ENCODE data around the gene CD14. TPM values are rescaled to one million over a fixed set of nuclear protein-coding genes. Genes with fewer than 3 reads are reported as not detected.

Gene CD14
- total RNA-seq (100 to 1,000 TPM in 8 of 9 donors, 1 to 10 TPM in 1; 9.8 to 885 (median 316) TPM), polyA plus RNA-seq (100 to 1,000 TPM in 2 of 3 donors, 10 to 100 TPM in 1; 13.9 to 252 (median 101) TPM)
- long read RNA-seq, donor 1, transcript CD14-201 (2 exons, 1,886 nt), result major isoform, 5 of 5 reads
- long read RNA-seq, donor 1, partial matches to known transcripts, result 0 of 5 reads
- long read RNA-seq, donor 1, other reads (novel, unspliced or antisense), result 0 of 5 reads
- long read RNA-seq, donor 2, transcript CD14-201 (2 exons, 1,886 nt), result major isoform, 7 of 8 reads
- long read RNA-seq, donor 2, partial matches to known transcripts, result 0 of 8 reads
- long read RNA-seq, donor 2, other reads (novel, unspliced or antisense), result 0 of 8 reads
- long read RNA-seq, donor 3, partial matches to known transcripts, result 0 of 4 reads
- long read RNA-seq, donor 3, other reads (novel, unspliced or antisense), result 0 of 4 reads
- long read RNA-seq, donor 4, transcript CD14-201 (2 exons, 1,886 nt), result major isoform, 592 of 628 reads
- long read RNA-seq, donor 4, partial matches to known transcripts, result 0 of 628 reads
- long read RNA-seq, donor 4, other reads (novel, unspliced or antisense), result 34 of 628 reads
- long read RNA-seq, donor 5, transcript CD14-201 (2 exons, 1,886 nt), result major isoform, 477 of 494 reads
- long read RNA-seq, donor 5, partial matches to known transcripts, result 0 of 494 reads
- long read RNA-seq, donor 5, other reads (novel, unspliced or antisense), result 16 of 494 reads
- long read RNA-seq, donor 6, transcript CD14-201 (2 exons, 1,886 nt), result major isoform, 222 of 238 reads
- long read RNA-seq, donor 6, partial matches to known transcripts, result 0 of 238 reads
- long read RNA-seq, donor 6, other reads (novel, unspliced or antisense), result 14 of 238 reads
- long read RNA-seq, donor 7, partial matches to known transcripts, result 0 of 2 reads
- long read RNA-seq, donor 7, other reads (novel, unspliced or antisense), result 0 of 2 reads
- long read RNA-seq, donor 8, partial matches to known transcripts, result 0 of 1 reads
- long read RNA-seq, donor 8, other reads (novel, unspliced or antisense), result 0 of 1 reads
- long read RNA-seq, donor 9, partial matches to known transcripts, result 0 of 2 reads
- long read RNA-seq, donor 9, other reads (novel, unspliced or antisense), result 0 of 2 reads
- long read RNA-seq, donor 10, partial matches to known transcripts, result 0 of 1 reads
- long read RNA-seq, donor 10, other reads (novel, unspliced or antisense), result 0 of 1 reads

GRCh38 chr5:140633021-140633471 lies at the start of gene CD14:
TSS of gene CD14 (minus strand) at chr5:140633175. CDS start at chr5:140633071, 104 bp downstream.
- DNase-seq, result peak; percentile 69 to 94 (median 87)
- Histone ChIP-seq H3K27me3 (no peaks in the 10 kb centered on the region), H3K4me3 (peak within 1 kb of the TSS; percentile 34 to 78 (median 54)), H3K36me3 (replicated peaks in 1 of 2) (no peaks in the 10 kb centered on the region), H3K9me3 (replicated peaks in 1 of 3) (no peaks in the 10 kb centered on the region), H3K27ac (peak within 1 kb of the TSS; percentile 55 to 95 (median 89)), H3K4me1 (replicated peaks in 1 of 2) (peaks cover 0 to 38% of the 10 kb centered on the region in 2 donors)
- intact Hi-C loops (cut with DNase I), result loop anchor here in 1 of 2 donors (5.0 kb wide), 1 partner anchor 56 kb away; no protein-coding TSS in a partner anchor
- TF ChIP-seq CTCF (IDR thresholded peaks at IDR 0.05) (peak in 1 of 6 experiments; percentile 21), POLR2A (IDR thresholded peaks at IDR 0.05) (peak; percentile 20 to 59)
- 2 to 10% (median 7%) methylated on average over 15 to 16 of the region's 16 CpGs for WGBS, 4 donors

- TF ChIP-seq POLR2A (IDR thresholded peaks at IDR 0.05), result no peak
- TF ChIP-seq CTCF (IDR thresholded peaks at IDR 0.05), result no peak
- 95 to 98% (median 96%) methylated on average over 7 of the region's 7 CpGs for WGBS, 4 donors
- Histone ChIP-seq H3K36me3 (replicated peaks in 1 of 2) (peaks cover 0 to 78% of the 10 kb centered on the region in 2 donors), H3K4me3 (no peak overlapping the region), H3K27ac (no peak overlapping the region), H3K4me1 (replicated peaks in 1 of 2) (peaks cover 0 to 3% of the 10 kb centered on the region in 2 donors), H3K9me3 (replicated peaks in 1 of 3) (no peaks in the 10 kb centered on the region), H3K27me3 (no peaks in the 10 kb centered on the region)
- no peak for DNase-seq
- intact Hi-C loops (cut with DNase I), result no loop called here
These were observed 46.0 kb upstream of the CD14 start for GRCh38 chr5:140678993-140679392.

GRCh38 chr5:140677947-140678346 lies 45.0 kb upstream of the CD14 start:
- DNase-seq, result no peak
- H3K4me1 ChIP-seq (replicated peaks in 1 of 2), result peaks cover 0 to 3% of the 10 kb centered on the region in 2 donors
- no peak overlapping the region for H3K4me3 ChIP-seq
- no peaks in the 10 kb centered on the region for H3K9me3 ChIP-seq (replicated peaks in 1 of 3)
- no peak overlapping the region for H3K27ac ChIP-seq
- TF ChIP-seq POLR2A (IDR thresholded peaks at IDR 0.05), result no peak
- no peak for TF ChIP-seq CTCF (IDR thresholded peaks at IDR 0.05)
- H3K27me3 ChIP-seq, result no peaks in the 10 kb centered on the region
- WGBS, 4 donors, result 81 to 87% (median 85%) methylated on average over 3 of the region's 3 CpGs
- intact Hi-C loops (cut with DNase I), result no loop called here
- H3K36me3 ChIP-seq (replicated peaks in 1 of 2), result peaks cover 0 to 83% of the 10 kb centered on the region in 2 donors
